ENCODE data around the gene FCMR.

The FCMR gene

DNA sequence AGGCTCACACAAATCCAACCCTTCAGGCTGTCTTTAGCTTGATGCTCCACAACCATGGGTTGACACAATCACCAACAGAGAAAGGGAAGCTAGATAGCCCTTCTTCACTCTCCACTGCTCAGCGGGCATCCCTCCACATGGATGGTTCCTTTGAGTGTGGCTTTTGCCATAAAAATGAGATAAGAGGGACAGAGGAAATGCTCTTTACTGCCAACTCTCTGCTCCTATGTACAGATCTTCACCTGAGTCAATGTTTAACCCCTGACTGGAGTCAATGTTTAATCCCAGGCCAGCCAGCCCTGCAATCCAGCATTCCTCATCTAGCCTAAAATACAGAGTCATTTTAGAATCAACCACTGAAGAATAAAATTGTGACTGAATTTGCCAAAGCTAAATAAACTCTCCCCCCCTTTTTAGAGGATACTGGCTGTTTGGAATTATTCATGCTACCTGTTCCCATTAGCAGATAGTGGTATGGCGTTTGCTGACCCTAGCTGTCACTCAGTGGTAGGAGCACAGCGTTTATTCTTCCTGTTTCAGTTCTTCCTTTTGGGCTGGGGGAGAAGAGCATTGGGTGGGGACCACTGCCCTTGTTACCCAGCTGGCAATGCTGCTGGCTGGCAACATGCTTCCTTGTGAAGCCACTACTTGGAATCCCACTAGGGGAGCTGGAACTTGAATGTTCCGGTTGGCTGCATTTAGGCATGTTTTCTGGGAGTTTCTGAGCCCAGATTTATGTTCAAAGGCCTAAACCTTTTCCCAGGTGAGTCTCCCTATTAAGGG is 29.8 kb upstream of the FCMR start:
- TF ChIP-seq, protein P1, sequence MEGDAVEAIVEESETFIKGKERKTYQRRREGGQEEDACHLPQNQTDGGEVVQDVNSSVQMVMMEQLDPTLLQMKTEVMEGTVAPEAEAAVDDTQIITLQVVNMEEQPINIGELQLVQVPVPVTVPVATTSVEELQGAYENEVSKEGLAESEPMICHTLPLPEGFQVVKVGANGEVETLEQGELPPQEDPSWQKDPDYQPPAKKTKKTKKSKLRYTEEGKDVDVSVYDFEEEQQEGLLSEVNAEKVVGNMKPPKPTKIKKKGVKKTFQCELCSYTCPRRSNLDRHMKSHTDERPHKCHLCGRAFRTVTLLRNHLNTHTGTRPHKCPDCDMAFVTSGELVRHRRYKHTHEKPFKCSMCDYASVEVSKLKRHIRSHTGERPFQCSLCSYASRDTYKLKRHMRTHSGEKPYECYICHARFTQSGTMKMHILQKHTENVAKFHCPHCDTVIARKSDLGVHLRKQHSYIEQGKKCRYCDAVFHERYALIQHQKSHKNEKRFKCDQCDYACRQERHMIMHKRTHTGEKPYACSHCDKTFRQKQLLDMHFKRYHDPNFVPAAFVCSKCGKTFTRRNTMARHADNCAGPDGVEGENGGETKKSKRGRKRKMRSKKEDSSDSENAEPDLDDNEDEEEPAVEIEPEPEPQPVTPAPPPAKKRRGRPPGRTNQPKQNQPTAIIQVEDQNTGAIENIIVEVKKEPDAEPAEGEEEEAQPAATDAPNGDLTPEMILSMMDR (IDR thresholded peaks at IDR 0.05; ENCODE audit: low read depth, low read length): no peak
- DNase-seq (ENCODE audit: low read depth, low spot score): no peak
- in situ Hi-C loops (cut with HindIII; ENCODE audit: low sequenced_read_pairs): no loop called here
- no peak overlapping the region for H3K4me3 ChIP-seq (ENCODE audit: low read depth, low read length)

DNA sequence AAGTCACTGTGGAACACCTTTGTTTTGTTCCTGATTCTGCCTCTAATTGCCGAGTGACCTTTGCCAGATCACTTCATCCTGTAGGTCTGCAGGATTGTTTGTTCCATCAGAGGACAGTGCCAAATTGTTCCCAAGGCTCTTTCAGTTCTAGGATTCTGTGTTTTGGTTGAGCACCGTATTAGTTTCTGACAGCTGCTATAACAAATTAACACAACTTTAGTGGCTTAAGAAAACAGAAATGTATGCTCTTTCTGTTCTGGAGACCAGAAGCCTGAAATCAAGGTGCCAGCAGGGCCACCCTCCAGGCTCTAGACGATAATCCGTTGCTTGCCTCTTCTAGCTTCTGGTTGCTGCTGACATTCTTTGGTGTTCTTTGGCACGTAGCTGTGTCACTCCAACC is 27.9 kb upstream of the FCMR start:
- no peak overlapping the region for H3K4me3 ChIP-seq (ENCODE audit: low read depth, low read length)
- in situ Hi-C loops (cut with HindIII; ENCODE audit: low sequenced_read_pairs): no loop called here
- TF ChIP-seq, protein P1 (IDR thresholded peaks at IDR 0.05; ENCODE audit: low read depth, low read length): no peak
- no peak for DNase-seq (ENCODE audit: low read depth, low spot score)

DNA sequence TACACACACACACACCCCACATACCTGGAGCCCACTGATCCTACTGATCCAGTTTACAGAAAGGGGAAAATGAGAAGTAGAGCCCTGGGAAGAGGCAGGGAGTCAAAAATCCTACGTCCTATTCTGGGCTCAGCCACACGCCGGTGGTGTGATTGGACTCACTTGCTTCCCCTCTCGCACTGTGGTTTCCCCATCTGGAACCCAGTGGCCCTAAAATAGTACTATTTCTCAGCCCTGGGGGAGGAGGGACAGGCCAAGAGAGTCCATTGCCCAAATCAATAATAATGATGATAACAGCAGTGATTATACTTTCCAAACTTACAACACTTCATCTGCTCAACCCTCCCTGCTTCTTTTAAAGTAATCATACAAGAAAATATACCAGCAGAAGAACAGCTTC is 27.5 kb upstream of the FCMR start:
- TF ChIP-seq, protein P1 (IDR thresholded peaks at IDR 0.05; ENCODE audit: low read depth, low read length): no peak
- DNase-seq (ENCODE audit: low read depth, low spot score): no peak
- H3K4me3 ChIP-seq (ENCODE audit: low read depth, low read length): no peak overlapping the region
- in situ Hi-C loops (cut with HindIII; ENCODE audit: low sequenced_read_pairs): no loop called here

DNA sequence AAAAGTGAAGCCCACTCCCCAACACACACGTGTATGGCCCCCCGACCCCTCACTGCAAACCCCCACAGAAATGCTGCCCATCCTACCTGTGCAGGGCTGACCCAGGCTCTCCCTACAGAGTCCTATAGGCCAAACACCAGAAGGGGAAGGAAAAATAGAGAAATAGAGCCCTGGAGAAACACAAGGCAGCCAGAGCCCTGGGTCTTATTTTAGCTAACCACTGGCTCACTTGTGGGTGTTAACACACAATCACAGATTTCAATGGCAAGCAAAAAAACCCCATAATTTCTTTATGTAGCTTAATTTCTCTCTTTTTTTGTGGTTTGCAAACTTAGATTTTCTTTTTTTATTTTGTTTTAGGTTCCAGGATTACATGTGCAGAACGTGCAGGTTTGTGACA is 25.5 kb upstream of the FCMR start:
- TF ChIP-seq, protein P1 (IDR thresholded peaks at IDR 0.05; ENCODE audit: low read depth, low read length): no peak
- H3K4me3 ChIP-seq (ENCODE audit: low read depth, low read length): no peak overlapping the region
- in situ Hi-C loops (cut with HindIII; ENCODE audit: low sequenced_read_pairs): no loop called here
- no peak for DNase-seq (ENCODE audit: low read depth, low spot score)

DNA sequence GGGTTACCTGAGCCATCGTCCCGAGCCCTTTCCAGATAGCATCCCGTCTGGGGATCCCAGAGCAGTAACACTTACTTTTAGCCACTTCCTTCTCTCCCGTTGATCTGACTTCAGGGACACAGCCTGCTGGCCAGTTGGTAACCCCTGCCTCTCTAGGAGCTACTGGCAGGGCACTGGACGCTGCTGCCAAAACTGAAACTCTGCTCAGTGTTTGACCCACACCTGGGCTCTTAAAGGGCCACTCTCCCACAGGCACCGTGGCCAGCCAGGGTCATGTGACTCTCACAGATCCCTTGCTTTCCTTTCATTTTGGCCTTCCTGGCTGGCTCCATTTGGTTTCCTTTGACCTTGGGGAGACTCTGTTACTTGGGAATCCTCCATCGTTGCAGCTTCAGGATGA is 24.5 kb upstream of the FCMR start, which contains the start of gene PIGR:
PIGR (minus strand) TSS at position 206 of the 400 bp plus-strand sequence. CDS start 5,935 bp downstream, outside the sequence.
- TF ChIP-seq, protein P1 (IDR thresholded peaks at IDR 0.05; ENCODE audit: low read depth, low read length): no peak
- H3K4me3 ChIP-seq (ENCODE audit: low read depth, low read length): no peak within 1 kb of the TSS
- in situ Hi-C loops (cut with HindIII; ENCODE audit: low sequenced_read_pairs): no loop called here
- no peak for DNase-seq (ENCODE audit: low read depth, low spot score)

DNA sequence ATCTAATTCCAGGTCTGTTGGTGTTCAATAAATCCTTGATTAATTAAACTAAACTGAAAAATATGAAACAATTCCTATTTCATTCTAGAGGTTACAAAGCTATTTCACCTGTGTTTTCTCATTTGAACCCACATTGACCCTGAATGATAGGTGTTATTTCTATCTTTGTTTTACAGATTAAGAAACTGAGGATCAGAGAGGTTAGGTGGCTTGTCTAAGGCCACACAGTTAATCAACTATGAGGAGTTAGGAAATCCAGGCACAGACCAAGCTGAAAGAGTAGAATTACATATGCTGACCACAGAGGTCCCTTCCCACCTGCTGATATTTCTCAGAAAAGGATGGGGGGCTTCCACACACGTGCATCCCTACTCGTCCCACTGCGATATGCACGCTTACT is 24.0 kb upstream of the FCMR start:
- TF ChIP-seq, protein P1 (IDR thresholded peaks at IDR 0.05; ENCODE audit: low read depth, low read length): no peak
- H3K4me3 ChIP-seq (ENCODE audit: low read depth, low read length): no peak overlapping the region
- DNase-seq (ENCODE audit: low read depth, low spot score): no peak
- in situ Hi-C loops (cut with HindIII; ENCODE audit: low sequenced_read_pairs): no loop called here

Measured in astrocyte of the spinal cord (primary cell).